ENCODE data around the gene RPL28.
A peak's percentile ranks its signal among the peaks of the same experiment; 100 is the strongest.

The RPL28 gene

GRCh38 chr19:55384920-55385723 lies 610 bp upstream of the RPL28 start (continued):
- TF ChIP-seq, protein P1, sequence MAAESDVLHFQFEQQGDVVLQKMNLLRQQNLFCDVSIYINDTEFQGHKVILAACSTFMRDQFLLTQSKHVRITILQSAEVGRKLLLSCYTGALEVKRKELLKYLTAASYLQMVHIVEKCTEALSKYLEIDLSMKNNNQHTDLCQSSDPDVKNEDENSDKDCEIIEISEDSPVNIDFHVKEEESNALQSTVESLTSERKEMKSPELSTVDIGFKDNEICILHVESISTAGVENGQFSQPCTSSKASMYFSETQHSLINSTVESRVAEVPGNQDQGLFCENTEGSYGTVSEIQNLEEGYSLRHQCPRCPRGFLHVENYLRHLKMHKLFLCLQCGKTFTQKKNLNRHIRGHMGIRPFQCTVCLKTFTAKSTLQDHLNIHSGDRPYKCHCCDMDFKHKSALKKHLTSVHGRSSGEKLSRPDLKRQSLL (tag by site-specific recombination; IDR thresholded peaks at IDR 0.05), result no peak
- TF ChIP-seq ZNF514 (tag by site-specific recombination; IDR thresholded peaks at IDR 0.05) (no peak), ZNF555 (tag by site-specific recombination; conservative IDR thresholded peaks at IDR 0.05) (no peak), ZBTB17 (tag by site-specific recombination; IDR thresholded peaks at IDR 0.05) (peak; percentile 75), GLI2 (tag by site-specific recombination; IDR thresholded peaks at IDR 0.05; ENCODE audit: borderline replicate concordance, low read depth) (no peak)

GRCh38 chr19:55386493-55386971 lies 800 bp downstream of the RPL28 start:
- peak overlapping the region; percentile 94 for H3K4me3 ChIP-seq (ENCODE audit: low read depth, low read length)
- peaks cover 27% of the 10 kb centered on the region for H3K4me1 ChIP-seq (ENCODE audit: control insufficient read depth, insufficient read depth, low read length)
- CTCF ChIA-PET, result interaction anchor here (1.0 to 1.3 kb wide), 2 partner anchors 95 to 220 kb away, joined by 4 read pairs; partner anchors contain the start of gene ZNF865
- peak overlapping the region; percentile 84 for H3K27ac ChIP-seq (ENCODE audit: extremely low read depth, low read depth, low read length)
- peaks cover 8 to 53% of the 10 kb centered on the region in 2 experiments for H3K36me3 ChIP-seq (ENCODE audit: control insufficient read depth in 2 of 2, insufficient read depth in 1 of 2, low read length in 2 of 2)
- POLR2A ChIA-PET, result interaction anchor here (0.7 to 7.3 kb wide), 9 partner anchors 13 to 213 kb away, joined by 3 to 78 read pairs (median 6); partner anchors contain the start of genes FIZ1, HSPBP1, IL11 and KMT5C
- no peaks in the 10 kb centered on the region for H3K9me3 ChIP-seq (ENCODE audit: control insufficient read depth, insufficient read depth, low read depth, low read length)
- TF ChIP-seq ZNF335 (tag by site-specific recombination; conservative IDR thresholded peaks at IDR 0.05) (peak; percentile 8), ZNF777 (tag by site-specific recombination; IDR thresholded peaks at IDR 0.05; ENCODE audit: borderline replicate concordance) (no peak), SP2 (tag by site-specific recombination; IDR thresholded peaks at IDR 0.05) (peak; percentile 49), HOXC10 (CRISPR knock-in tag; IDR thresholded peaks at IDR 0.05) (no peak)

DNA sequence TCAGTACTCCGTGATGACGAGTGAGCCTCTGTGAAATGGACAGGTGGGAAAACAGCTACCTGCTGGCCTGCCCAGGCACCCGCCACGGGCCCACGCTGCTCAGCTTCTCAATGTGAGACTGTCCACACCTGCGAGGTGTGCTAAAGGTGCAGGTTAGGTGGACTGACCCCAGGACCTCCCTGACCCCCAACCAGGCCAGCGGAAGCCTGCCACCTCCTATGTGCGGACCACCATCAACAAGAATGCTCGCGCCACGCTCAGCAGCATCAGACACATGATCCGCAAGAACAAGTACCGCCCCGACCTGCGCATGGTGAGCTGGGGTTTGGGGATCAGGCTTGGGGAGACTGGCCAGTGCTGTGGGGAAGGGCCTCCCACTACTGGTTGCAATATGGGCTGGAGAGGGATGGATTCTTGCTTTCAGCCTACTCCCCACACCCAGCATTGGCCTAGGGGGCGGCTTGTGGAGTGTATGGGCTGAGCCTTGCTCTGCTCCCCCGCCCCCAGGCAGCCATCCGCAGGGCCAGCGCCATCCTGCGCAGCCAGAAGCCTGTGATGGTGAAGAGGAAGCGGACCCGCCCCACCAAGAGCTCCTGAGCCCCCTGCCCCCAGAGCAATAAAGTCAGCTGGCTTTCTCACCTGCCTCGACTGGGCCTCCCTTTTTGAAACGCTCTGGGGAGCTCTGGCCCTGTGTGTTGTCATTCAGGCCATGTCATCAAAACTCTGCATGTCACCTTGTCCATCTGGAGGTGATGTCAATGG lies 2.2 kb downstream of the RPL28 start:
- peak; percentile 92; the same call in 1 of the 2 replicates for TF ChIP-seq HOXC10 (CRISPR knock-in tag; IDR thresholded peaks at IDR 0.05)
- no peak for TF ChIP-seq REPIN1 (tag by site-specific recombination; IDR thresholded peaks at IDR 0.05; ENCODE audit: low read depth)
- TF ChIP-seq ZNF324 (tag by site-specific recombination; IDR thresholded peaks at IDR 0.05), result no peak
- no peak for TF ChIP-seq ZNF155 (tag by site-specific recombination; IDR thresholded peaks at IDR 0.05)

GRCh38 chr19:55389386-55390317 lies 3.9 kb downstream of the RPL28 start:
- Histone ChIP-seq H3K9me3 (ENCODE audit: control insufficient read depth, insufficient read depth, low read depth, low read length) (no peaks in the 10 kb centered on the region), H3K36me3 (ENCODE audit: control insufficient read depth in 2 of 2, insufficient read depth in 1 of 2, low read length in 2 of 2) (peaks cover 8 to 59% of the 10 kb centered on the region in 2 experiments), H3K4me1 (ENCODE audit: control insufficient read depth, insufficient read depth, low read length) (peaks cover 29% of the 10 kb centered on the region), H3K27ac (ENCODE audit: extremely low read depth, low read depth, low read length) (peak overlapping the region; percentile 34; the same call in 1 of the 2 replicates), H3K4me3 (ENCODE audit: low read depth, low read length) (no peak overlapping the region)
- POLR2A ChIA-PET, result interaction anchor here (0.7 to 7.3 kb wide), 11 partner anchors 10 to 130 kb away, joined by 3 to 78 read pairs (median 7); partner anchors contain the start of genes KMT5C, UBE2S and ZNF628
- CTCF ChIA-PET, result interaction anchor here (1.0 to 4.4 kb wide), 6 partner anchors 51 to 248 kb away, joined by 3 to 20 read pairs (median 4); no protein-coding TSS in a partner anchor
- TF ChIP-seq ZNF518A (tag by site-specific recombination; conservative IDR thresholded peaks at IDR 0.05; ENCODE audit: low read depth) (no peak), SCRT2 (tag by site-specific recombination; IDR thresholded peaks at IDR 0.05) (no peak), ZNF16 (tag by site-specific recombination; IDR thresholded peaks at IDR 0.05; ENCODE audit: low read depth) (no peak)
- TF ChIP-seq, protein P2, sequence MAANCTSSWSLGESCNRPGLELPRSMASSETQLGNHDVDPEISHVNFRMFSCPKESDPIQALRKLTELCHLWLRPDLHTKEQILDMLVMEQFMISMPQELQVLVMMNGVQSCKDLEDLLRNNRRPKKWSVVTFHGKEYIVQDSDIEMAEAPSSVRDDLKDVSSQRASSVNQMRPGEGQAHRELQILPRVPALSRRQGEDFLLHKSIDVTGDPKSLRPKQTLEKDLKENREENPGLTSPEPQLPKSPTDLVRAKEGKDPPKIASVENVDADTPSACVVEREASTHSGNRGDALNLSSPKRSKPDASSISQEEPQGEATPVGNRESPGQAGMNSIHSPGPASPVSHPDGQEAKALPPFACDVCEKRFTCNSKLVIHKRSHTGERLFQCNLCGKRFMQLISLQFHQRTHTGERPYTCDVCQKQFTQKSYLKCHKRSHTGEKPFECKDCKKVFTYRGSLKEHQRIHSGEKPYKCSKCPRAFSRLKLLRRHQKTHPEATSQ (tag by site-specific recombination; IDR thresholded peaks at IDR 0.05), result no peak

More for the DNA sequence above, 2.2 kb downstream of the RPL28 start:
- Histone ChIP-seq H3K27ac (ENCODE audit: extremely low read depth, low read depth, low read length) (peak overlapping the region; percentile 84), H3K36me3 (ENCODE audit: control insufficient read depth in 2 of 2, insufficient read depth in 1 of 2, low read length in 2 of 2) (peaks cover 8 to 59% of the 10 kb centered on the region in 2 experiments), H3K4me1 (ENCODE audit: control insufficient read depth, insufficient read depth, low read length) (peaks cover 30% of the 10 kb centered on the region), H3K4me3 (ENCODE audit: low read depth, low read length) (no peak overlapping the region; the same call in 1 of the 2 replicates), H3K9me3 (ENCODE audit: control insufficient read depth, insufficient read depth, low read depth, low read length) (no peaks in the 10 kb centered on the region)
- ChIA-PET CTCF (interaction anchor here (0.7 to 4.4 kb wide), 5 partner anchors 19 to 247 kb away, joined by 3 to 20 read pairs (median 4); partner anchors contain the start of gene ZNF865), POLR2A (interaction anchor here (1.0 to 7.3 kb wide), 9 partner anchors 12 to 129 kb away, joined by 3 to 78 read pairs (median 6); partner anchors contain the start of genes HSPBP1, IL11, KMT5C and UBE2S)
